Smooth muscle cell (in vitro differentiated cells): Measurements from ENCODE around the gene PLEKHM2. TPM values are rescaled to one million over a fixed set of nuclear protein-coding genes. Genes with fewer than 3 reads are reported as not detected.

Experiments used
- DNase-seq: peaks from one replicate; lab custom pipeline; 2025; ENCODE audit not compliant: unreplicated experiment; lab: John Stamatoyannopoulos, UW
- H2AFZ ChIP-seq: fragments of 200-600 bp; sonication (generic); 2 replicates; pipeline ENCODE4 v1.6.0; 2016; ENCODE audit warnings: antibody characterized with exemption, low read depth, mild to moderate bottlenecking
- H3F3A ChIP-seq: fragments of 200-600 bp; sonication (generic); 2 replicates; pipeline ENCODE4 v1.6.0; 2017; ENCODE audit warnings: antibody characterized with exemption, low read depth
- H3K27ac ChIP-seq: fragments of 200-600 bp; sonication (generic); 2 replicates; pipeline ENCODE4 v1.5.1; 2016; ENCODE audit warnings: low read depth, mild to moderate bottlenecking
- H3K27me3 ChIP-seq: fragments of 200-600 bp; sonication (generic); 2 replicates; pipeline ENCODE4 v1.6.1; 2016; ENCODE audit warnings: low read depth, mild to moderate bottlenecking
- H3K36me3 ChIP-seq: fragments of 200-600 bp; sonication (generic); 2 replicates; pipeline ENCODE4 v1.5.1; 2016; ENCODE audit warnings: low read depth
- H3K4me1 ChIP-seq: fragments of 200-600 bp; sonication (generic); 2 replicates; pipeline ENCODE4 v1.5.1; 2016; ENCODE audit warnings: low read depth
- H3K4me2 ChIP-seq: fragments of 200-600 bp; sonication (generic); 2 replicates; pipeline ENCODE4 v1.6.0; 2016; ENCODE audit warnings: mild to moderate bottlenecking
- H3K4me3 ChIP-seq: fragments of 200-600 bp; sonication (generic); 2 replicates; pipeline ENCODE4 v1.5.1; 2016; ENCODE audit warnings: mild to moderate bottlenecking
- H3K79me2 ChIP-seq: fragments of 200-600 bp; sonication (generic); 2 replicates; pipeline ENCODE4 v1.6.0; 2016; ENCODE audit warnings: low read depth, mild to moderate bottlenecking
- H3K9ac ChIP-seq: fragments of 200-600 bp; sonication (generic); 2 replicates; pipeline ENCODE4 v1.6.0; 2016; ENCODE audit warnings: low read depth
- H3K9me3 ChIP-seq: fragments of 200-600 bp; sonication (generic); replicated peaks from 2 replicates; pipeline ENCODE4 v1.5.1; 2016; ENCODE audit warnings: low read depth
- H4K20me1 ChIP-seq: fragments of 200-600 bp; sonication (generic); 2 replicates; pipeline ENCODE4 v1.6.0; 2016; ENCODE audit warnings: low read depth
- CTCF ChIP-seq: fragments of 200-600 bp; sonication (generic); IDR thresholded peaks from 2 replicates; pipeline ENCODE4 v1.5.1; 2017; ENCODE audit warnings: borderline replicate concordance, mild to moderate bottlenecking, antibody characterized with exemption; ENCODE audit not compliant: insufficient read depth, poor library complexity, severe bottlenecking
- WGBS: methylation state at CpG from one replicate; pipeline ENCODE4 v1.1.7; 2016; ENCODE audit warnings: low lambda C conversion rate; 5-methylcytosine and 5-hydroxymethylcytosine counted together
- polyA plus RNA-seq: library from polyadenylated mRNA; unstranded; fragments of >200 nt; fragmentation: Nextera tagmentation; extraction: Ambion mirVana; gene quantifications from 2 replicates; pipeline ENCODE4 v1.2.1, GENCODE V29; 2016
- total RNA-seq: library from RNA; depleted of rRNA; stranded (reverse); fragments of >200 nt; gene quantifications from 2 replicates; pipeline ENCODE4 v1.2.3, GENCODE V29; 2014

PLEKHM2 gene
- total and polyA plus RNA-seq, 2 experiments from 2014 or later: 26.5 to 39.6 TPM

DNA sequence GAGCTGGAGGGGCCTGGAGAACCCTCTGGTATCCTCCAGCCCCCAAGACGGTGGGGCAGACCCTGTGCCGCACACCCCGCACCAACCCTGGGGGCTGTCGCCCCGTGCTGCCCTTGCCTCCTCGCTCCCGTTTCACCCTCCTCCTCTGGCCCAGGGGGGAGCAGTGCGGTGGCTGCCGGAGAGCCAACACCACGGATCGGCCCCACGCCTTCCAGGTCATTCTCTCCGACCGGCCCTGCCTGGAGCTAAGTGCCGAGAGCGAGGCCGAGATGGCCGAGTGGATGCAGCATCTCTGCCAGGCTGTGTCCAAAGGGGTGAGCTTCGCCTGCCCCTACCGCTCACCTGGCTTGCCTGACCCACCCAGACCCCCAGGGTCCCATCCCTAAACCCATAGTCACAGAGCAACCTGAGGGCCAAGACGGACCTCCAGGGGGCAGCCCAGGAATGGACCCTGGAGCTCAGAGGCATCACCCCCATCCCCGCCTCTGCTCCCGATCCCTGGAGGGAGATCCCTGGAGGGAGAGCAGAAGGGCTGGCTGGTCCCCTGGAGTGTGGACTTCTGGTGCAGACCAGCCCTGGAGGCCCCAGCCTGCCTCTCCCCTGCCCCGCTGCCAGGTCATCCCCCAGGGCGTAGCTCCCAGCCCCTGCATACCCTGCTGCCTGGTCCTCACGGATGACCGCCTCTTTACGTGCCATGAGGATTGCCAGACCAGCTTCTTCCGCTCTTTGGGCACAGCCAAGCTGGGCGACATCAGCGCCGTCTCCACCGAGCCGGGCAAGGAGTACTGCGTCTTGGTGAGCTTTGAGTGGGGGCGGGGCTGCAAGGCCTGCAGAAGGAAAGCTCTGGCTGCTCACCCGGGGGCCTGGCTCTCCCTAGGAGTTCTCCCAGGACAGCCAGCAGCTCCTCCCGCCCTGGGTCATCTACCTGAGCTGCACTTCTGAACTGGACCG lies 47.9 kb downstream of the PLEKHM2 start:
- no peaks in the 10 kb centered on the region for H3K79me2 ChIP-seq
- H3K9me3 ChIP-seq: no peaks in the 10 kb centered on the region
- DNase-seq: no peak
- no peaks in the 10 kb centered on the region for H3K36me3 ChIP-seq
- H3K9ac ChIP-seq: no peak overlapping the region
- H3K27ac ChIP-seq: no peak overlapping the region
- H3K4me2 ChIP-seq: no peak overlapping the region
- H4K20me1 ChIP-seq: no peaks in the 10 kb centered on the region
- H3K4me1 ChIP-seq: no peaks in the 10 kb centered on the region
- no peaks in the 10 kb centered on the region for H3F3A ChIP-seq
- 97% methylated on average over 39 of the region's 39 CpGs for WGBS
- no peaks in the 10 kb centered on the region for H3K27me3 ChIP-seq
- TF ChIP-seq CTCF: no peak
- no peak overlapping the region for H2AFZ ChIP-seq
- no peak overlapping the region for H3K4me3 ChIP-seq

GRCh38 chr1:15732686-15733081 lies 48.6 kb downstream of the PLEKHM2 start:
- Histone ChIP-seq H3K9ac (no peak overlapping the region), H4K20me1 (no peaks in the 10 kb centered on the region), H3K4me3 (no peak overlapping the region), H3K27me3 (no peaks in the 10 kb centered on the region), H3K4me2 (no peak overlapping the region), H3K79me2 (no peaks in the 10 kb centered on the region), H3F3A (no peaks in the 10 kb centered on the region), H3K36me3 (no peaks in the 10 kb centered on the region), H3K9me3 (no peaks in the 10 kb centered on the region), H2AFZ (no peak overlapping the region), H3K27ac (no peak overlapping the region), H3K4me1 (no peaks in the 10 kb centered on the region)
- DNase-seq: no peak
- WGBS: 94% methylated on average over 7 of the region's 7 CpGs
- no peak for TF ChIP-seq CTCF

- 98% methylated on average over 11 of the region's 11 CpGs for WGBS
- Histone ChIP-seq H3F3A (no peaks in the 10 kb centered on the region), H3K79me2 (no peaks in the 10 kb centered on the region), H3K27ac (no peak overlapping the region), H3K27me3 (no peaks in the 10 kb centered on the region), H3K4me3 (no peak overlapping the region), H4K20me1 (no peaks in the 10 kb centered on the region), H2AFZ (no peak overlapping the region), H3K36me3 (no peaks in the 10 kb centered on the region), H3K4me1 (no peaks in the 10 kb centered on the region), H3K4me2 (no peak overlapping the region), H3K9me3 (no peaks in the 10 kb centered on the region), H3K9ac (no peak overlapping the region)
- no peak for TF ChIP-seq CTCF
- no peak for DNase-seq
Observed at GRCh38 chr1:15733218-15733725, 49.2 kb downstream of the PLEKHM2 start.

GRCh38 chr1:15733726-15734226 lies 49.7 kb downstream of the PLEKHM2 start:
- no peaks in the 10 kb centered on the region for H3F3A ChIP-seq
- 96% methylated on average over 26 of the region's 27 CpGs for WGBS
- no peaks in the 10 kb centered on the region for H3K4me1 ChIP-seq
- H3K27me3 ChIP-seq: no peaks in the 10 kb centered on the region
- no peaks in the 10 kb centered on the region for H3K79me2 ChIP-seq
- no peak overlapping the region for H3K4me3 ChIP-seq
- no peaks in the 10 kb centered on the region for H3K36me3 ChIP-seq
- no peaks in the 10 kb centered on the region for H3K9me3 ChIP-seq
- H2AFZ ChIP-seq: no peak overlapping the region
- no peak for DNase-seq
- no peaks in the 10 kb centered on the region for H4K20me1 ChIP-seq
- no peak for TF ChIP-seq CTCF
- H3K27ac ChIP-seq: no peak overlapping the region
- no peak overlapping the region for H3K4me2 ChIP-seq
- no peak overlapping the region for H3K9ac ChIP-seq
